GM21576 (cell line): ENCODE measurements around the gene MAP2K5.
"Not testable (repeated sequence)": the region's sequence is repeated elsewhere in the genome, so short reads cannot be mapped to it uniquely, and the experiment has no call there.

Experiments used
- ATAC-seq: cut with Tn5 transposase; IDR thresholded peaks from one replicate; pipeline ENCODE4 v1.9.1; 2021; ENCODE audit warnings: mild to moderate bottlenecking, moderate library complexity; ENCODE audit not compliant: unreplicated experiment

Gene MAP2K5

DNA sequence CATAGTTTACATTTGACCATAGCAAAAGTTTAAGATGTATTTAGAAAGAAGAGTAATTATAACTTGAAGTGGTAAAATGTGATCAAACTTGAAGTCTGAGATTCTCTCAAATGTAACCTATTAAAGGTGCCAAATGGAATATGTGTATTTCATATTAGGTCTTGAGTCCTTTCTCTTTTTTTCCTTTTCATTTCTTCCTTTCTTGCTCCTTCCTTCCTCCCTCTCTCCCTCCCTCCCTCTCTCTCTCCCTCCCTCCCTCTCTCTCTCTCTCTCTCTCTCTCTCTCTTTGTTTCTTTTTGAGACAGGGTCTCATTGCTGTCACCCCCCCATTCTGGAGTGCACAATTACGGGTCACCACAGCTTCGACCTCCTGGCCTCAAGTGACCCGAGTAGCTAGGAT is 47.7 kb downstream of the MAP2K5 start:
- ATAC-seq: no peak

DNA sequence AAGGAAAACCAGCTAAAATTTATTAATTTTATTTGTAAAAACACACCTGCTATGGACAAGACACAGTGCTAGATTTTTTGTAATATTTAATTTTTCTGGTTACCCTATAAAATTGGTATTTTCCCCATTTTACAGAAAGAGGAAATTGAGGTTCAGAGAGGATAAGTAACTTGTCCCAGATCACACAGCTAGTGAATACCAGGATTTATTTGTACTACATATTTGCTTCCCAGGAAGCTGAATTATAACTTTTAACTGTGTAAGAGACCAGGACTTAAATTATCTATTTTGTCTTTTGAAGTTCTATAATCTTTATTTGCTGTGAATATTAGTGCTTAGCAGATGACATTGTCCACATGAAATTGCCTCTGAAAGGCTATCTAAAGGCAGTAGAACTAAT is 49.7 kb downstream of the MAP2K5 start:
- ATAC-seq: no peak

DNA sequence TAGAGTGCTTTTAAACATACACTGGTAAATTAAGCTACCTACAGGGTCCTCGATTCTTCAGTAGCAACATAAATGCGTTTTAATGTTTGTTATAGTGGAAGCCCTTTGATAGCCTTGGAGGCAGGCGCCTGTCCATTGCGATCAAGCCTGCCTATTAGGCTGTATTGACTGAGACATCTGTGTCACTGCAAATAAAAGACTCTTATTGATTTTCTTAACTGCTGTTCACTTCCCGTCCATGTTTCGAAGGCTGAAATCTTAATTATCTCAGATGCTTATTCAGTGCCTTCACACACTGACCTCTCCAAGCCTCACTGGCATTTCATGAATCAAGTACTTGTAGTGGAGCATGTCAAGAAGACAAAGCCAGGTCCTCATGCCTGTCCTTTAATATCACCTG is 51.1 kb downstream of the MAP2K5 start:
- no peak for ATAC-seq

DNA sequence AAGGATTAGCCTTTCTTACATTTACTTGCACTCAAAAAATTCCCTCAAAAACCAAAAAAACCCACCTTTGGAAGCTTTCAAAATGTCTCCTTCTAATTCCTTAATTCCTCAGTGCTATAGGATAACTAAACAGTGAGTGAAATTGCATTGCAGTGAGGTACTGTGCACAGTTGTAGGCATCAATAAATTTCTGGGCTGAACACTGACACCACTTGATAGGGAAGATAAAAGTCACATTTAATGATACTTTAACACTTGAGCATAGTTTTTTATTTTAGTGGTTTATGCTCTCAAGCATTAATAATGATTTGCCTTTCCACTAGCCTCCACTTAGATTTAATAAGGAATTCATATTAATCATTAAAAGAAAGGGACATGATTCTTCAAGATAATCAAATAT is 52.3 kb downstream of the MAP2K5 start:
- ATAC-seq: no peak

DNA sequence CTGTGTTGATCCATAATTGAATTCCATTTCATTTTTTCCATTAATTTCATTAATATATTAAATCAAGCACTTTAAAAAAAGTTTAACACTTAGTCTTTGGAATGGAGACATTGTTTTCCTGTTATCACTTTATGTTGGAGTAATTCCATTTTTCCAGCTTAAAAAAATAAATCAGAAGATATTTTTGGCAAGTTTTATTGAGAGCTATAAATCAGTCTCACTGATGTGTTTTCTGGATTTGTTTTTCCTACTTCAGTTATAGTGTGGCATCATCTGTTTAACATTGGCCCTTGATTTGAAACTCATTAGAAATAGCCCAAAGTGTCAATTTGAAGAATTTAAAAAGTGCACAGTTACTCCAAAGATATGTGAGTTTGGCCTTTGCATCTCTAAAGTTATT is 53.1 kb downstream of the MAP2K5 start:
- ATAC-seq: no peak

DNA sequence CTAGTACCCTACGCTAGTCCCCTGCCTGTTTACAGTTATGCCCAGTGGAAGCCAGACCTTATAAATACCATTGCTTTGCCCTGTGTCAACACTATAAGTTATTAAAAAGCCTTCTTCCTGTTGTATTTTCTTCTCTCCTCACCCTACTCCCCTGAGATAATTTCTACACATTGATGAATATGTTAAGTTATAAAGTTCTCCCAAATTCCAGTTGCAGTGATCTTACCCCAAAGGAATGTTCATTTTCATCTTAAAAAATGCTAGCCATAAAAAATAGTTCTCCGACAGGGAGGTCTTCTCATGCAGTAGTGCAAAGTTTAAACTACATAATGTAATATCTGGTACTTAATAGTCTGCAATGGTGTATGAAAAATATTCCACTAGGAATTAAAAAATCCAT is 58.6 kb downstream of the MAP2K5 start:
- ATAC-seq: no peak

DNA sequence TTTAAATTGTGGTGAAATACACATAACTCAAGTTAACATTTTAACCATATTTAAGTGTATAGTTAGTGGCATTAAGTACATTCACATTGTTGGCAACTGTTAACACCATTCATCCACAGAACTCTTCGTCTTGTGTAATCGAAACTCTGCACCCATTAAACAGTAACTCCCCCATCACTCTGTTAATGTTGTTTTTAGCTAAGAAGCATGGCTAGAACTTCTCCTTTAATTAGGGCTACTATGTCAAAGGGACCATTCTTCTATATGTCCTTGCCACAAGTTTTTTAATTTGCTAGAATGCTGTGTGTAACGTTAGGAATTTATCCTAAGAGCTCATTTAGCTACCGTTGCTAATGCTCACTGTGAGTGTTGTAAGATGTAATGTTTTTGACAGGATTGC is 60.6 kb downstream of the MAP2K5 start:
- no peak for ATAC-seq

DNA sequence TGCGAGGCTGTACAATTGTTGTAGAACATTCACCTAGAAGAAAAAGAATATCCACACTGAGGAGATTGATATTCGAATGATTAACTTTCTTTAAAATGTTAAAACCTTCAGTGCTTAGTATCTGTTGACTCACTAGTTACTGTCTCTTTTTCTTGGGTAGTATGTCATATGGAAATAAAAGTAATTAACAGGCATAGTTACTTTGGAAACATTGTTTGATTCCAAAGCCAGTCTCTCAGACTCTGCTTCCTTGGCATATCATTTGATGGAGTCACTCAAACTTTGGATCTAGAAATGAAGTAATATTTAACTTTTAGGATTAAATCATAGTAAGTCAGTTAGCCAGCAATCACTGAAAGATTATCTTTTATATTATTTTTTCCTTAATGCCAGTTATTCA is 63.4 kb downstream of the MAP2K5 start:
- ATAC-seq: no peak

DNA sequence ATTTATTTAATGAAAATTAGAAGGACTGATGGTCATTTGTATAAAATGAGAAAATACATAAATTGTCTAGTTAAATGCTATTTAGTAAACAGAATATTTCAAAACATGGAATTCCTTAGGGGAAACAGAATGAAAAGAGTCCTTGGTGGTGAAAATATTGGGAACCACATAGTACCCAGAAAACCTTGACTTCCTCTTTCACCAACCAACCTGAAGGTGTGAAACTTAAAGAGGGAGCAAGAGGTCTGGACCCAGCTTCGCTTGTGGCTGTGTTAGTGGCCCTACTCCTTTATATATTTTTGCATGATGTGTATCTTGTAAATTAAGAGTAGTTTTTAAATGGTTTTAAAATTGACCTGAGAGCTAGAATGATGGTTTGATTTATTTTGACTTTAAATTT is 64.2 kb downstream of the MAP2K5 start:
- ATAC-seq: no peak

DNA sequence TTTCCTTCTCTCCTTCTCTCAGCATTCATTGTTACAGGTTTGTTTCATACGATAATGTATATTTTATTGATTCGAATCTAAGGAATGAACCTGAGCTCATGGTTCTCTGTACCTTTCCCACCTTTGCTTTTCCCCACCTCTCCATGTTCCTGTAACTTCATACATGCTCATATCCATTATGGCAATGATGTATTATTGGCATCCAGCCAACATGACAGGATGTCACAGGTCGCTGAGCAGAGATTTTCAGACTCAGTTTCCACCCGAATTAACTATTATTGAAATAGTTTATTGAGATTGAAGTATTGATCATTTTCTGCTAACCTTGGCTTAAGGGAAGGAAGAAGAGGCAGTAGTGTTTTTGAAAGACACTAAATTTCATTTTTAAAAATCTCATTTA is 64.8 kb downstream of the MAP2K5 start:
- no peak for ATAC-seq

DNA sequence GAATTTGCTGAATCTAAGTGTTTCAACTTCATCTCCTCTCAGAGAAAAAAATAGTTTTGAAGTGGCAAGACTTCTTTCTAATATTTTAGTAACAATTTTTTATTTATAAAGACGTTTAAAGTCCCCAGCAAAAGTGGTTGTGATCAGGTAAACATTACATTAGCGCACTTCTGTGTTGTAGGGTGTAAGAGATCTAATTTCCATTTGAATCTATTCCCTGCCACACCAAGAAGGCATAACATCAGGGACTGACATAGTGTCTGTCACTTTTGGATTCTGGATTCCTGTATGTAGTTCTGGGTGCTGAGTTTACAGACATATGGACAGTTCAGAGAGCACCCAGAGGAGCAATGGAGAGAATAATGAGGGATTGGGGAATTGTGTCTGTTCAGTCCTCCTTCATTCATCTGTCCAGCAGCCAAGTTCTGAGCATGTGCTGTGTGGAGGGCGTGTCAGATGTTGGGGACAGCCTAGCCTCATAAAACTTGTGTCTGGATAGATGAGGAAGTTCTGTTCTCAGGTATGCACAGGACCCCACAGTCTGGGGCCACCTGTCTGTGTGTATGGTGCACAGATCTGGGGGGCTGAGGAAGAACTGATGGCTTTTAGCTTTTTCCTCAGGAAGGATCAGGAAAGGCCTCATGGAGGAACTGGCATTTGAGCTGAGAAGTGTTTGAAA is 65.6 kb downstream of the MAP2K5 start:
- ATAC-seq: no peak

DNA sequence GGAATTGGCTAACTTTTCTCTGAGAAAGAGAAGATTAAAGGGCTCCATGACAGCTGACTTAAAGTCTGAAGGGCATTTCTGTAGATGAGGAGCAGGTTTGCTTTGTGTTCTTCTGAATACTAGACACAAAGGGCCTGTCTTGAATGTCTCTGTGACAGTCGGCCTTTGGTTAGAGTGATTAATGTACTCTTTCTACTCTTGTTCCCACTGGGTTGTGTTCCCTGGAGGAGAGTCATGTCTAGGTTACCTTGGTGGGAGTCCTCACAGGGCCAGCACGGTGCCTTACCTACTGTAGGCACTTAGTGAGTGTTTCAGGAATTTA is 66.1 kb downstream of the MAP2K5 start:
- no peak for ATAC-seq

DNA sequence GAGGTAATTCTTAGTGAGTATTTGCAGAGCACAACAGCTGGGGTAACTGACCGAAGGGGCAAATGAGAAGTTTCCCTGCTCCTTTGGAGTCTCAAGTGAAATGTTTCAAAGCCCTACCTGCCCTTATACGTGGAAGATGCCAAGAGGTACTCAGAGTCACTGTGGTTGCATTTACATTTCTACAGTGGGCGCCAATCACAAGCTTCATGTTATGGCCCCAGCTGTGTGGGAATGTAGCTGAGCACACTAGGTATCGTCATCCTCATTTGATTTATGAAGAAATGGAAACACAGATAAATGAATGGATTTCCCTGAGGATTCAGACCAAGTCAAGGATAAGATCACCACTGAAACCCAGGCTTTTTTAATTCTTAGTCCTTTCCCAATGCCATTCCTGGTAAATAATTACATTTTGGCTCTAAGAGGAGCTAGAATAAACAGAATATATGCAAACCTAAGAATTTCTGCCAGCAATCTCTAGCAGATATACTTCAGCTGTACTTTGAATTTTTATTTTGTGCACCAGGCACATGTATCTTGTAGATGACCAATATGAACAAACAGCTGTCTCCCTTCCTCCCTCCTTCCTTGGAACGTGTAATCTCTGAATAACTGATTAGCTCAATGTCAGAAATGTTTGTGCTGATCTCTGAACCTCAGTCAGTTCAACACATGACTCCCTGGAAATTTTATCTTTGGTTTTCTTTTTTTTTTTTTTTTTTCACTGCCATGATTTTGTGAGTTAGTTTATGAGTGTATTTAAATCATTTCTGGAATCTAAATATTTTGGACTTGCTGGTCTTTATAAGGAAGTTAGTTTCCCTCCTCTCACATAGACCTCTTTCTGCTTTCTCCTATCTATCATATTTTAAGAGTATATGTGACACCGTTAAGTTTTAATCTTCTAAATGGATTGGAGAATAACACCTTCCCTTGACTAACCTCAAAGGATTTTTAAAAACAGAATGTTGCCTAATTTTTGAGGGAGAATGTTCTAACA is 69.2 kb downstream of the MAP2K5 start:
- ATAC-seq: no peak

DNA sequence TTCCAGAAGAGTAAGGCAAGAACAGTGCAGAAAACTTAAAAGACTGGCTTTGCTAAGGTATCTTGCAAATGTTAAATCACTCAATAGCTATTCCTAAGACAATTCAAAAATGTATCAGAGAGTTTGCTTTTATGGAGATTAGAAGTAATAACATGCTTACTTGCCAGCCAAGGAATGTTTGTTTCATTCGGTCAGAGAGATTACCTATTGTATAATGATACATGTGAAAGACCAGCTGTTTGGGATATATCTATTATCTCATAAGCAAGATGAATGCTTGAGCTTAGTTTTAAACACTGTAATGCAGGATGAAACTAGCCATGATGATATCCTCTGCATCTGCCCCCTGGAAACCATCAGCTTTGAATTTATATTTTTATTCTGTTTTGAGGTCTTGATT is 70.7 kb downstream of the MAP2K5 start:
- no peak for ATAC-seq

DNA sequence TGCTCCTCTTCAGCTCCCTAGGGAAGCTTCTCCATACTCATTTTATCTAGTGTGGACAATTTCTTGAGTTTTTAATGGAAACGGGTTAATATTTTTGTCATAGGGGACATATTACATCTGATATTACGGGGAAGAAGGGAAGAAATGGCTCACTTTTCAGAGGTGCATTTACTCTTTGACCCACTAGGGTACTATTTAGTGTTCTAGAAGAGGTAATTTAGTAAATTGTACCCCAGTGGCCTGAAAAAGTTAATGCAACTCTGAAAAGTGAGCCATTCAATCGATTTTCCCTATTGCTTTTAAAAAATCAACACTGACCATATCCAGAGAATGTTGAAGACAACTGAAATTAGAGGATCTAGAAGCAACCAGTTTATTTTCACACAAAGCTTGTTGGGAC is 71.2 kb downstream of the MAP2K5 start:
- no peak for ATAC-seq

DNA sequence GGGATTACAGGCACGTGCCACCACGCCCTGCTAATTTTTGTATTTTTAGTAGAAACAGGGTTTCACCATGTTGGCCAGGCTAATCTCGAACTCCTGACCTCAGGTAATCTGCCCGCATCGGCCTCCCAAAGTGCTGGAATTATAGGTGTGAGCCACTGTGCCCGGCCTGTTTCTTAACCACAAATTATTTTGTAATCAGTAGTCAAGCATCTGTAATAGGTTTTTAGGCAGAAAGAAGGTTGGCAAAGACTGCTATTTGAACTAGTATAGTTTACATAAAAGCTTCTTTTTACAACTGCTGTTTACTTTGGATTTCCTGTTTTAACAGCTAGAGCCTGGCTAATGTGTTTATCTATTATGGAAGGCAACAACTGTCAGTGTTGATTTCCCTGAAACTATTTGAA is 72.6 kb downstream of the MAP2K5 start:
- not testable (repeated sequence) for ATAC-seq

DNA sequence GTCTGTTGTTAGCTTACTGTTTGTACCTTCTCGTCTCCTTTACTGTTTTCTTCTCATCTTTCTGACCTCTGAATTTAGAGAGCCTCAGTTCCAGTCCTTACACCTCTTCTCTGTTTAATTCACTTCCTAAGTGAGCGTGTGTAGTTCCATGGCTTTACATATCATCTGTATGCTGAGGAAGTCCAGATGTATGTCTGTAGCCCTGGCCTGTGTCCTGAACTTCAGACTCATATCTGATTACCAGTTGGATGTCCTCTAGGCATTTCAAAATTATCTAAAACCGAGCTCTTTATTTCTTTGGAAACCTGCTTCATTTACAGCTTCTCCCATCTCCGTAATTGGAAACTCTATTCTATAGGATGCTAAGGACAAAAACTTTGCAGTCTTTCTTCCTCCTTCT is 75.8 kb downstream of the MAP2K5 start:
- no peak for ATAC-seq

DNA sequence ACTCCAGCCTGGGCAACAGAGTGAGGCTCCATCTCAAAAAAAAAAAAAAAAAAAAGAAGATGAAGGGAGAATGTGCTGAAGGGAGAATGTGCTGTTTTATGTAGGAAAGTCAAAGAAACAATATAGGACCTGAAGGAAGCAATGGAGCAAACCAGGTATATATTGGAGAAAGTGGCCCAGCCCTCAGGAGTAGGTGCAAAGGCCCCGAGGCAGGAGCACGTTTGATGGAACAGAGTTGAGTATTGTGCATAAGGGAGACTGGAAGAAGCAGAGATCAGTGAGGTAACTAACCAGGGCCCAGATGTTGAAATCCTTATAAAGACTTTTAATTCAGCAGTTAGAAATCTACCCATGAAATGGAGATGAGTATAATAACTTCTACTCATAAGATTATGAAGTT is 79.6 kb downstream of the MAP2K5 start:
- ATAC-seq: no peak

DNA sequence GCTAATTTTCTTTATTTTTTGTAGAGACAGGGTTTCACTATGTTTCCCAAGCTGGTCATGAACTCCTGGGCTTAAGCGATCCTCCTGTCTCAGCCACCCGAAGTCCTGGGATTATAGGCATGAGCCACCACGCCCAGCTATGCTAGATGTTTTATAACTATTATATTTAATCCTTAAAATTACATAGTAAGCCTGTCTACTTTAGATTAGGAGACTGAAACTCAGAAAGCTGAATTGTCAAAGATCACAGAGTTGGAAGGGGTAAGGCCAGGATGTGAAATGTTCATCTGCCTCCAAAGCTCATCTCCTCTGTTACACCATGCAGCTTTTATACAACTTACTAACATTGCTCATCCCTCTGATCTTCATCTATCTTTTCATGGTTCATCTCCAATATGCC is 89.8 kb downstream of the MAP2K5 start:
- no peak for ATAC-seq

DNA sequence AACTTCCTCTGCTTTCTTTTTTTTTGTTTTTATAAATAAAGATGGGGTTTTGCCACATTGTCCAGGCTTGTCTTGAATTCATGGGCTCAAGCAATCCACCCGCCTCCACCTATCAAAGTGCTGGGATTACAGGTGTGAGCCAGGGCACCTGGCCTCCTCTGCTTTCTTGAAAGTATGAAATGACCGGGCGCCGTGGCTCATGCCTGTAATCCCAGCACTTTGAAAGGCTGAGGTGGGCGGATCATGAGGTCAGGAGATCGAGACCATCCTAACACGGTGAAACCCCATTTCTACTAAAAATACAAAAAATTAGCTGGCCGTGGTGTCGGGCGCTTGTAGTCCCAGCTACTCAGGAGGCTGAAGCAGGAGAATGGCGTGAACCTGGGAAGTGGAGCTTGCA is 93.4 kb downstream of the MAP2K5 start:
- ATAC-seq: not testable (repeated sequence)

DNA sequence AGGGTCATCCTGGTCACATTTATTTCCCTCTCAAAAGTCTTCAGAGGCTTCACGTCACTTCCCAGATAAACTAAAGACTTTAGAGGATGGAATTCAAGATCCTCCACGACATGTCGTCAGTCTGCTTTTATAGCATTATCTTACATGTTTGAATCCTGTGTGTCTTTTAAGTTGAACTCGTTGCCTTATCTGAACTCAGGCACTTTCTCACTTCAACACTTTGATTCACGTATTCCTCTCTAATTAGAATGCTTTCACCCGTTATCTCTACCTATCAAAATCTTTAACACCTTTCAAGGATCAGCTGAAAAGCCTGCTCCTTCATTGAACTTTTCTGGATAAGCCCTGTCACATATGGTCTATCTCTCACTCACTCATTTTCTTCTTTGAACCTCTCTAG is 97.1 kb downstream of the MAP2K5 start:
- no peak for ATAC-seq

DNA sequence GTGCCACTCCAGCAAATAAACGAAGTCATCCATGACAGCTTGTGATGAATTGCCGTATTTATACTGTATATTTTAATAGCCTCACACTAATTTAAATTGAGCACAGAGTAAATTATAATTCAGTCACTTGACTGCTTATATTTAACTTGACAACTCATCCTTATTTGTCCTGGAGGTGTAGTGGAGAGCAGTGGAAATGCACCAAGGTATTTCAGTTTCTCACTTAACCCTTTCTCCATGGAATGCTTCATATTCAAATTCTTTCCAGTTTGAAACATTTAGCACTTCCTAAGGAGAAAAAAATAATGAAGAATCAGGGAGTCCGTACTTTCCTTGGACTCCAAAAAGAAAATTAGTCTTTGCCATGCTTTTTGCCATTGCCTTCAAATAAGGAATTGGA is 99.0 kb downstream of the MAP2K5 start:
- ATAC-seq: no peak
